Activated naive CD4-positive, alpha-beta T cell treated with anti-CD3 and anti-CD28 coated beads for 36 hours (primary cell): Measurements from ENCODE around the gene THSD7A. TPM values are rescaled to one million over a fixed set of nuclear protein-coding genes. Genes with fewer than 3 reads are reported as not detected.

ENCODE experiments used
- CTCF ChIA-PET: fragments of 350-600 bp; sonication (Branson Sonifier 250); formaldehyde crosslinking; loops from one replicate; lab custom pipeline; 2021; ENCODE audit warnings: antibody characterized with exemption; lab: Charles Lee
- DNase-seq: peaks from one replicate; pipeline ENCODE4 v3.0.0-alpha.2; 2020
- H3K27ac Mint-ChIP-seq: one replicate; pipeline ENCODE4 v1.8.0; 2021; ENCODE audit warnings: mild to moderate bottlenecking, mixed read lengths
- H3K27me3 Mint-ChIP-seq: one replicate; pipeline ENCODE4 v1.8.0; 2021; ENCODE audit warnings: low read depth, mixed read lengths
- H3K36me3 Mint-ChIP-seq: one replicate; pipeline ENCODE4 v1.8.0; 2021; ENCODE audit warnings: low read depth, mixed read lengths
- H3K4me1 Mint-ChIP-seq: one replicate; pipeline ENCODE4 v1.8.0; 2021; ENCODE audit warnings: low read depth, mixed read lengths
- H3K4me3 Mint-ChIP-seq: one replicate; pipeline ENCODE4 v1.8.0; 2021; ENCODE audit warnings: mild to moderate bottlenecking, moderate library complexity, mixed read lengths
- H3K9me3 Mint-ChIP-seq: one replicate; pipeline ENCODE4 v1.8.0; 2021; ENCODE audit warnings: mixed read lengths
- intact Hi-C: fragments of 100-400 bp; cut with micrococcal nuclease; formaldehyde crosslinking; loops from one replicate; pipeline ENCODE4 v1.15.1; 2023
- total RNA-seq, 2 experiments: library from RNA; stranded (reverse); gene quantifications; one replicate each; pipeline ENCODE4 v1.2.3, GENCODE V29; 2021

THSD7A gene
- total RNA-seq, 2 experiments from 2014 or later, result not detected

GRCh38 chr7:11366118-11366517, 465.9 kb downstream of the THSD7A start:
- H3K27ac Mint-ChIP-seq, result no peak overlapping the region
- H3K9me3 Mint-ChIP-seq, result no peaks in the 10 kb centered on the region
- CTCF ChIA-PET, result no interaction called here
- H3K27me3 Mint-ChIP-seq, result peaks cover 2% of the 10 kb centered on the region
- DNase-seq, result no peak
- intact Hi-C loops, result no loop called here
- no peaks in the 10 kb centered on the region for H3K36me3 Mint-ChIP-seq
- H3K4me3 Mint-ChIP-seq, result no peak overlapping the region
- no peaks in the 10 kb centered on the region for H3K4me1 Mint-ChIP-seq

GRCh38 chr7:11358637-11359036, 473.4 kb downstream of the THSD7A start:
- DNase-seq, result no peak
- no peak overlapping the region for H3K27ac Mint-ChIP-seq
- no peaks in the 10 kb centered on the region for H3K27me3 Mint-ChIP-seq
- CTCF ChIA-PET, result interaction anchor here (0.5 kb wide), 1 partner anchor 14 kb away, joined by 4 read pairs; no protein-coding TSS in a partner anchor
- no peaks in the 10 kb centered on the region for H3K9me3 Mint-ChIP-seq
- no peaks in the 10 kb centered on the region for H3K36me3 Mint-ChIP-seq
- no peak overlapping the region for H3K4me3 Mint-ChIP-seq
- no peaks in the 10 kb centered on the region for H3K4me1 Mint-ChIP-seq
- intact Hi-C loops, result no loop called here

GRCh38 chr7:11355399-11356005, 476.5 kb downstream of the THSD7A start:
- CTCF ChIA-PET, result interaction anchor here (1.1 kb wide), 1 partner anchor 12 kb away, joined by 3 read pairs; no protein-coding TSS in a partner anchor

GRCh38 chr7:11346302-11346701, 485.7 kb downstream of the THSD7A start:
- intact Hi-C loops, result no loop called here
- DNase-seq, result no peak
- Mint-ChIP-seq H3K27ac (no peak overlapping the region), H3K9me3 (no peaks in the 10 kb centered on the region), H3K4me1 (peaks cover 4% of the 10 kb centered on the region), H3K4me3 (no peak overlapping the region), H3K36me3 (no peaks in the 10 kb centered on the region), H3K27me3 (peaks cover 13% of the 10 kb centered on the region)
- CTCF ChIA-PET, result interaction anchor here (1.5 kb wide), 1 partner anchor 135 kb away, joined by 5 read pairs; no protein-coding TSS in a partner anchor

More at GRCh38 chr7:11355399-11356005, 476.5 kb downstream of the THSD7A start:
- Mint-ChIP-seq H3K36me3 (no peaks in the 10 kb centered on the region), H3K27me3 (peaks cover 5% of the 10 kb centered on the region), H3K4me1 (no peaks in the 10 kb centered on the region), H3K4me3 (no peak overlapping the region), H3K9me3 (no peaks in the 10 kb centered on the region), H3K27ac (no peak overlapping the region)
- DNase-seq, result no peak
- intact Hi-C loops, result no loop called here

GRCh38 chr7:11345621-11346020, 486.4 kb downstream of the THSD7A start:
- Mint-ChIP-seq H3K27ac (no peak overlapping the region), H3K4me1 (peaks cover 4% of the 10 kb centered on the region), H3K4me3 (no peak overlapping the region), H3K36me3 (no peaks in the 10 kb centered on the region), H3K27me3 (peaks cover 13% of the 10 kb centered on the region), H3K9me3 (no peaks in the 10 kb centered on the region)
- intact Hi-C loops, result no loop called here
- DNase-seq, result no peak
- CTCF ChIA-PET, result interaction anchor here (1.5 kb wide), 1 partner anchor 134 kb away, joined by 5 read pairs; no protein-coding TSS in a partner anchor

GRCh38 chr7:11343818-11344413, 488.1 kb downstream of the THSD7A start:
- intact Hi-C loops, result loop anchor here (1.0 to 5.0 kb wide), 3 partner anchors 92 to 455 kb away; no protein-coding TSS in a partner anchor
- Mint-ChIP-seq H3K4me1 (peaks cover 4% of the 10 kb centered on the region), H3K36me3 (no peaks in the 10 kb centered on the region), H3K4me3 (no peak overlapping the region), H3K27me3 (peaks cover 10% of the 10 kb centered on the region), H3K27ac (no peak overlapping the region), H3K9me3 (no peaks in the 10 kb centered on the region)
- CTCF ChIA-PET, result interaction anchor here (0.8 to 1.4 kb wide), 6 partner anchors 9 to 180 kb away, joined by 3 to 4 read pairs (median 3); no protein-coding TSS in a partner anchor
- no peak for DNase-seq

GRCh38 chr7:11343136-11343535, 488.9 kb downstream of the THSD7A start:
- H3K4me3 Mint-ChIP-seq, result no peak overlapping the region
- peaks cover 4% of the 10 kb centered on the region for H3K4me1 Mint-ChIP-seq
- H3K27me3 Mint-ChIP-seq, result peaks cover 11% of the 10 kb centered on the region
- DNase-seq, result no peak
- intact Hi-C loops, result loop anchor here (1.0 to 5.0 kb wide), 3 partner anchors 91 to 454 kb away; no protein-coding TSS in a partner anchor
- CTCF ChIA-PET, result interaction anchor here (0.8 to 1.4 kb wide), 6 partner anchors 10 to 179 kb away, joined by 3 to 4 read pairs (median 3); no protein-coding TSS in a partner anchor
- no peaks in the 10 kb centered on the region for H3K36me3 Mint-ChIP-seq
- no peak overlapping the region for H3K27ac Mint-ChIP-seq
- H3K9me3 Mint-ChIP-seq, result no peaks in the 10 kb centered on the region

GRCh38 chr7:11341285-11341944, 490.6 kb downstream of the THSD7A start:
- peak; percentile 6 for DNase-seq
- H3K27ac Mint-ChIP-seq, result no peak overlapping the region
- H3K9me3 Mint-ChIP-seq, result no peaks in the 10 kb centered on the region
- peaks cover 4% of the 10 kb centered on the region for H3K4me1 Mint-ChIP-seq
- H3K4me3 Mint-ChIP-seq, result no peak overlapping the region
- peaks cover 15% of the 10 kb centered on the region for H3K27me3 Mint-ChIP-seq
- no peaks in the 10 kb centered on the region for H3K36me3 Mint-ChIP-seq
- intact Hi-C loops, result loop anchor here (2.0 to 5.0 kb wide), 2 partner anchors 89 to 927 kb away; no protein-coding TSS in a partner anchor
- CTCF ChIA-PET, result interaction anchor here (0.7 kb wide), 1 partner anchor 684 kb away, joined by 3 read pairs; no protein-coding TSS in a partner anchor

- H3K27ac Mint-ChIP-seq, result no peak overlapping the region
- intact Hi-C loops, result no loop called here
- H3K36me3 Mint-ChIP-seq, result no peaks in the 10 kb centered on the region
- H3K4me3 Mint-ChIP-seq, result no peak overlapping the region
- CTCF ChIA-PET, result no interaction called here
- H3K4me1 Mint-ChIP-seq, result no peaks in the 10 kb centered on the region
- H3K9me3 Mint-ChIP-seq, result no peaks in the 10 kb centered on the region
- no peak for DNase-seq
- peaks cover 6% of the 10 kb centered on the region for H3K27me3 Mint-ChIP-seq
Observed at GRCh38 chr7:11336432-11336831, 495.6 kb downstream of the THSD7A start.

GRCh38 chr7:11335947-11336346, 496.1 kb downstream of the THSD7A start:
- Mint-ChIP-seq H3K27ac (no peak overlapping the region), H3K27me3 (peaks cover 5% of the 10 kb centered on the region), H3K4me1 (no peaks in the 10 kb centered on the region), H3K9me3 (no peaks in the 10 kb centered on the region), H3K36me3 (no peaks in the 10 kb centered on the region), H3K4me3 (no peak overlapping the region)
- CTCF ChIA-PET, result no interaction called here
- DNase-seq, result no peak
- intact Hi-C loops, result no loop called here

- H3K36me3 Mint-ChIP-seq, result no peaks in the 10 kb centered on the region
- no peak overlapping the region for H3K27ac Mint-ChIP-seq
- intact Hi-C loops, result no loop called here
- H3K9me3 Mint-ChIP-seq, result no peaks in the 10 kb centered on the region
- H3K4me3 Mint-ChIP-seq, result no peak overlapping the region
- CTCF ChIA-PET, result no interaction called here
- peaks cover 2% of the 10 kb centered on the region for H3K27me3 Mint-ChIP-seq
- no peaks in the 10 kb centered on the region for H3K4me1 Mint-ChIP-seq
- no peak for DNase-seq
Observed at GRCh38 chr7:11332865-11333228, 499.2 kb downstream of the THSD7A start.

- H3K4me1 Mint-ChIP-seq, result no peaks in the 10 kb centered on the region
- intact Hi-C loops, result no loop called here
- no peaks in the 10 kb centered on the region for H3K27me3 Mint-ChIP-seq
- no peaks in the 10 kb centered on the region for H3K36me3 Mint-ChIP-seq
- CTCF ChIA-PET, result no interaction called here
- H3K27ac Mint-ChIP-seq, result no peak overlapping the region
- H3K9me3 Mint-ChIP-seq, result no peaks in the 10 kb centered on the region
- H3K4me3 Mint-ChIP-seq, result no peak overlapping the region
- no peak for DNase-seq
Observed at GRCh38 chr7:11332186-11332864, 499.7 kb downstream of the THSD7A start.
